ENCODE measurements around the gene ELAPOR1. TPM values are rescaled to one million over a fixed set of nuclear protein-coding genes. Genes with fewer than 3 reads are reported as not detected.

Gene ELAPOR1
- total and polyA plus RNA-seq, 2 of the 4 experiments (the other 2 are of a cell fraction): 0.54 to 1.6 TPM

DNA sequence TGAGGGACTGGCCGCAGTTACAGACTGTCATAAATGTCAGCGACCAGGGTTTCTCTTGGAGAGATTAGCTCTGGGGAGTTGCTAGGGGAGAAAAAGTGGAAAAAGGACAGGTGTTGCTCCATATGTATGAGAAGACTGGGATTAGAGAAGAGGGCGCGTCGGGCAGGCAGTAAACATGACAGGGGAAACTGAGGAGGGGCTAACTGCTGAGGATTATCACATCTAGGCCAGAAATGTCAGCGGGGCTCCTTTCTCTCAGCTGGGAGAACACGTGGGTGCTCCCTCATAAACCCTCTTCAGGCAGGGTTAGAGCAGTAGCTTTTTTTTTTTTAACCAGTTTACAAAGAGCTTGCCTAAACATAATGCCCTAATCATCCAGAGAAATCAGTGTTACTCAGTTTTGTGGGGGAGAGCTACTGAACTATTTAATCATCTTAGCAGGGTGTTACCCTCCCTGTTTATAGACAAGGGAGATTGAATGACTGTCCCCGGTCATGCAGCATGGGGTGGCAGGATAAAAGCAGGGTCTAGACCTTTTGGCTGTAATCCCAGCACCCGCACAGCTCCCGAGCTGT lies 35.2 kb downstream of the ELAPOR1 start:
- Histone ChIP-seq H3K23ac (ENCODE audit: low read depth, low read length) (no peak overlapping the region), H2BK15ac (ENCODE audit: low read depth, low read length) (no peak overlapping the region), H3K18ac (ENCODE audit: low read depth, low read length) (no peak overlapping the region), H3K4me1 (ENCODE audit: control insufficient read depth, insufficient read depth, low read length) (peaks cover 3% of the 10 kb centered on the region), H2BK120ac (ENCODE audit: low read depth, low read length) (no peak overlapping the region), H3K27ac (ENCODE audit: insufficient read depth, low read length) (no peak overlapping the region), H4K20me1 (ENCODE audit: insufficient read depth, low read length) (no peaks in the 10 kb centered on the region), H3K9ac (ENCODE audit: low read depth, low read length) (no peak overlapping the region), H2BK5ac (ENCODE audit: low read depth, low read length, poor library complexity, severe bottlenecking) (no peak overlapping the region), H4K91ac (ENCODE audit: insufficient read depth, low read depth, low read length) (no peak overlapping the region), H3K4me2 (ENCODE audit: low read depth, low read length) (no peak overlapping the region), H3K36me3 (ENCODE audit: control insufficient read depth, insufficient read depth, low read length) (no peaks in the 10 kb centered on the region), H3K4ac (ENCODE audit: low read depth, low read length) (no peak overlapping the region), H4K8ac (ENCODE audit: low read depth in 2 of 2, low read length in 2 of 2) (no peak overlapping the region), H3K27me3 (ENCODE audit: control insufficient read depth, insufficient read depth, low read length) (no peaks in the 10 kb centered on the region), H3K56ac (ENCODE audit: extremely low read depth, insufficient read depth, low read length) (no peak overlapping the region), H4K5ac (ENCODE audit: low read depth, low read length) (no peak overlapping the region), H2AK9ac (replicated peaks; ENCODE audit: low read depth, low read length, poor library complexity) (no peak overlapping the region), H3K9me1 (ENCODE audit: insufficient read depth, low read length) (peaks cover 2% of the 10 kb centered on the region; the same call in 1 of the 2 replicates), H2BK20ac (ENCODE audit: low read depth, low read length) (no peak overlapping the region), H3K9me3 (ENCODE audit: control insufficient read depth, insufficient read depth, low read length) (no peaks in the 10 kb centered on the region), H2AK5ac (ENCODE audit: low read depth, low read length) (no peak overlapping the region), H3K4me3 (ENCODE audit: insufficient read depth, low read depth, low read length) (no peak overlapping the region), H3K14ac (replicated peaks; ENCODE audit: low read depth, low read length) (no peak overlapping the region), H2AFZ (replicated peaks; ENCODE audit: low read length, poor library complexity) (no peak overlapping the region), H3K79me1 (ENCODE audit: low read depth in 1 of 2, low read length in 2 of 2) (no peaks in the 10 kb centered on the region)
- intact Hi-C loops (cut with micrococcal nuclease): no loop called here
- no CpG with 5 or more reads among the region's 10 CpGs for WGBS, 2 experiments (ENCODE audit: extremely low coverage in 2 of 2, insufficient read length in 1 of 2)
- ChIA-PET CTCF (interaction anchor here (1.1 kb wide), 1 partner anchor 37 kb away, joined by 3 read pairs; a partner anchor contains a TSS), POLR2A (ENCODE audit: unreplicated experiment) (no interaction called here)
- ATAC-seq (ENCODE audit: low read depth) (no peak), DNase-seq (no peak)
- dilution Hi-C loops (cut with HindIII; ENCODE audit: low sequenced_read_pairs, unreplicated experiment): no loop called here
- no TSS peak for BruUV-seq (replicated peaks)
- in situ Hi-C loops (cut with MboI; ENCODE audit: low sequenced_read_pairs): no loop called here
- TF ChIP-seq, protein P1, sequence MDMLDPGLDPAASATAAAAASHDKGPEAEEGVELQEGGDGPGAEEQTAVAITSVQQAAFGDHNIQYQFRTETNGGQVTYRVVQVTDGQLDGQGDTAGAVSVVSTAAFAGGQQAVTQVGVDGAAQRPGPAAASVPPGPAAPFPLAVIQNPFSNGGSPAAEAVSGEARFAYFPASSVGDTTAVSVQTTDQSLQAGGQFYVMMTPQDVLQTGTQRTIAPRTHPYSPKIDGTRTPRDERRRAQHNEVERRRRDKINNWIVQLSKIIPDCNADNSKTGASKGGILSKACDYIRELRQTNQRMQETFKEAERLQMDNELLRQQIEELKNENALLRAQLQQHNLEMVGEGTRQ (IDR thresholded peaks at IDR 0.05; ENCODE audit: low read depth, low read length): no peak
- TF ChIP-seq POLR2A (IDR thresholded peaks at IDR 0.05; ENCODE audit: low read depth, low read length) (no peak), FOS (IDR thresholded peaks at IDR 0.05; ENCODE audit: low read depth, low read length) (no peak), RFX5 (IDR thresholded peaks at IDR 0.05; ENCODE audit: low read depth, low read length) (no peak), RCOR1 (IDR thresholded peaks at IDR 0.05; ENCODE audit: insufficient replicate concordance, low read length) (no peak)
- TF ChIP-seq, protein P2, sequence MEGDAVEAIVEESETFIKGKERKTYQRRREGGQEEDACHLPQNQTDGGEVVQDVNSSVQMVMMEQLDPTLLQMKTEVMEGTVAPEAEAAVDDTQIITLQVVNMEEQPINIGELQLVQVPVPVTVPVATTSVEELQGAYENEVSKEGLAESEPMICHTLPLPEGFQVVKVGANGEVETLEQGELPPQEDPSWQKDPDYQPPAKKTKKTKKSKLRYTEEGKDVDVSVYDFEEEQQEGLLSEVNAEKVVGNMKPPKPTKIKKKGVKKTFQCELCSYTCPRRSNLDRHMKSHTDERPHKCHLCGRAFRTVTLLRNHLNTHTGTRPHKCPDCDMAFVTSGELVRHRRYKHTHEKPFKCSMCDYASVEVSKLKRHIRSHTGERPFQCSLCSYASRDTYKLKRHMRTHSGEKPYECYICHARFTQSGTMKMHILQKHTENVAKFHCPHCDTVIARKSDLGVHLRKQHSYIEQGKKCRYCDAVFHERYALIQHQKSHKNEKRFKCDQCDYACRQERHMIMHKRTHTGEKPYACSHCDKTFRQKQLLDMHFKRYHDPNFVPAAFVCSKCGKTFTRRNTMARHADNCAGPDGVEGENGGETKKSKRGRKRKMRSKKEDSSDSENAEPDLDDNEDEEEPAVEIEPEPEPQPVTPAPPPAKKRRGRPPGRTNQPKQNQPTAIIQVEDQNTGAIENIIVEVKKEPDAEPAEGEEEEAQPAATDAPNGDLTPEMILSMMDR (conservative IDR thresholded peaks at IDR 0.05; ENCODE audit: low read depth, low read length): no peak

Measured in IMR-90 (cell line).